Embryonic facial prominence (tissue), 1 donor: ENCODE measurements around the gene SAFB.

ENCODE experiments used
- DNase-seq: peaks from one replicate; pipeline ENCODE4 v3.0.0-alpha.2; 2016; ENCODE audit errors: extremely low spot score

The SAFB gene

GRCh38 chr19:5627395-5627904 is 4.6 kb downstream of the SAFB start:
- no peak for DNase-seq

GRCh38 chr19:5628461-5628860 is 5.6 kb downstream of the SAFB start:
- DNase-seq: no peak

- DNase-seq: no peak
Measured at GRCh38 chr19:5628919-5629481, 6.1 kb downstream of the SAFB start.

- no peak for DNase-seq
Measured at GRCh38 chr19:5631567-5632240, 8.8 kb downstream of the SAFB start.

GRCh38 chr19:5632241-5632612 is 9.3 kb downstream of the SAFB start:
- DNase-seq: no peak

- no peak for DNase-seq
Measured at GRCh38 chr19:5632657-5633056, 9.8 kb downstream of the SAFB start.

- DNase-seq: no peak
Measured at GRCh38 chr19:5635427-5635826, 12.5 kb downstream of the SAFB start.

- no peak for DNase-seq
Measured at GRCh38 chr19:5637971-5638370, 15.1 kb downstream of the SAFB start.

- DNase-seq: no peak
Measured at GRCh38 chr19:5641171-5641570, 18.3 kb downstream of the SAFB start.

GRCh38 chr19:5642204-5642603 is 19.3 kb downstream of the SAFB start:
- no peak for DNase-seq

GRCh38 chr19:5643060-5643459 is 20.2 kb downstream of the SAFB start:
- DNase-seq: no peak

- DNase-seq: no peak
Measured at GRCh38 chr19:5644037-5644436, 21.2 kb downstream of the SAFB start.

GRCh38 chr19:5645409-5645808 is 22.5 kb downstream of the SAFB start:
- no peak for DNase-seq

GRCh38 chr19:5646703-5647102 is 23.8 kb downstream of the SAFB start:
- DNase-seq: no peak

- no peak for DNase-seq
Measured at GRCh38 chr19:5648464-5648863, 25.6 kb downstream of the SAFB start.

- DNase-seq: no peak
Measured at GRCh38 chr19:5651361-5651760, 28.5 kb downstream of the SAFB start.

- DNase-seq: no peak
Measured at GRCh38 chr19:5652261-5652660, 29.4 kb downstream of the SAFB start.

GRCh38 chr19:5654931-5655330 is 32.0 kb downstream of the SAFB start:
- no peak for DNase-seq

- DNase-seq: no peak
Measured at GRCh38 chr19:5655412-5655811, 32.5 kb downstream of the SAFB start.

- DNase-seq: no peak
Measured at GRCh38 chr19:5661483-5661882, 38.6 kb downstream of the SAFB start.

GRCh38 chr19:5663904-5664303 is 41.0 kb downstream of the SAFB start:
- DNase-seq: no peak

GRCh38 chr19:5664515-5664914 is 41.6 kb downstream of the SAFB start:
- no peak for DNase-seq

- no peak for DNase-seq
Measured at GRCh38 chr19:5665781-5666513, 43.1 kb downstream of the SAFB start.
